GM18858 (cell line): ENCODE measurements around the gene FIGNL2.

Experiments
- ATAC-seq: cut with Tn5 transposase; IDR thresholded peaks from one replicate; pipeline ENCODE4 v1.9.1; 2021; ENCODE audit not compliant: unreplicated experiment

Gene FIGNL2

DNA sequence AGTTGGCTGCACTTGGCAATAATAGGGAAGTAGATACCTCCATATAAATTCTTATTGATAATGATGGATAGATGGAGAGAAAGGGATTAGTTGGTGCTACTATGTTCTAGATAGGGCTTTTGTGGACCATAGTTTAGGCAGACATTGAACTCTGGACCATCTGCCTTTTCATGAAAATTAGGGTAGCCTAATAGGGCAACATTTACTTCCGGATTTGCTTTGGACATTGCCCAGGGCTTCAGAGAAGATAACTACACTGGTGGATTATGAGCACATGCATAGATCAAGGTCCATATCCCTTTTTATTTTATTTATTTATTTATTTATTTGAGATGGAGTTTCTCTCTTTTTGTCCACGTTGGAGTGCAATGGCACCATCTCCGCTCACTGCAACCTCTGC, 70.5 kb downstream of the FIGNL2 start:
- no peak for ATAC-seq

DNA sequence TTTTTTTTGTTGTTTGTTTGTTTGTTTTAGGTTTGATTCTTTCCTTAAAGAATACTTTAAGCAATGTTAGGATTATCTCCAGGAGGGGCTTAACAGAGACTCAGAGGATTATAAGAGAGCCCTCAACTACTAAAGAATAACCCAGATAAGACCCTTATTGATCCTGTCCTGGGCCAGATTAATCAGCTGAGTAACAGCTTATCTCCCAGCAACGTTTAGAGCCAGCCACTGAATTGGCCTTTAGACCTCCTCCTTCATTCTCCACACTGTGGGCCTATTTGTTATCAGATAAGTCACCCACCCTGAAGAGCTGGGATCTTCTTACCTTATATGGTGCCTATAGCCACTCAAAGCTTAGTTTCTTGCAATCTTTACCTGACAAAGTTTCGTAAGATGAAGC, 71.1 kb downstream of the FIGNL2 start:
- no peak for ATAC-seq

DNA sequence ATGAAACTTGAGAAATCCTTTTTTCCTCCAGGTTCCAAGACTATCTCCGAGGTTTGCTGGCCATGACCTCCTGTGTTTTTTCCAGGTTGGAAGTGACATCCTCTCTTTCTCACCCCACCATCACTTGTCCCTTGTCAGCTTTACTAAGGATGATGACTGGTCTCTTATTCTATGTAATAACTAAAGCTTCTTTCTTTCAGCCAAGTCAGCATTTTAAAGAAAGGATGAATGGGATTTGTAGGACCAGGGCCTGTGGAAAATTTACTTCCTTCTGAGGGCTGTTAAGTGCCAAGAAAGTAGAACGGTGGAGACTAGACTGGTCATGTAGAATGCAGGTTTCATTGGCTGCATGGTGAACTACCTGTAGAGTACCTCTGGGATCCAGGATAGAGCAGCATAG, 73.6 kb downstream of the FIGNL2 start:
- ATAC-seq, result no peak

GRCh38 chr12:51773145-51773869, 75.2 kb downstream of the FIGNL2 start:
- ATAC-seq, result no peak

DNA sequence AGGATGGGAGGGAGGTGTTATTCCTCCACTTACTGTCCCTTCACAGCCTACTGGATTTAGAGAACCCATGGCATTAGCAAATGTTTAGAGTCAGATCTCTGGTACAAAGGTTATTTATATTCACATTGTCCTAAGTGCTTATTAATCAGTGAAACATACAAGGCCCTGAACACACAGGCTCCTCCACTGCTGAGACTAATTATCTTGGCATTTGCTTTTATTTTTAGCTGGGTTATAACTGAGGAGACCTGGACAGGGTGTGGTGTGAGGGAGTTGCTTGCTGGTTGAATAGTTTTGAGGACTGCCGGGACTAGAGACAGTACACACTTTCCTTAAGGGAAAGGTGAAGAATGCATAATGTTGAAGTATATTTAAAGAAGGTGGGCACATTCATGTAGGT, 77.5 kb downstream of the FIGNL2 start:
- ATAC-seq, result no peak
